BE2C (cell line): Measurements from ENCODE around the gene EFNB2.

Experiments used
- DNase-seq: peaks from one replicate; pipeline ENCODE4 v3.0.0-alpha.2; 2020
- H3K27me3 ChIP-seq: fragments of 250-450 bp; sonication (Bioruptor Pico); 2 replicates; pipeline ENCODE4 v1.5.1; 2020; ENCODE audit warnings: mild to moderate bottlenecking
- H3K36me3 ChIP-seq: fragments of 250-450 bp; sonication (Bioruptor Pico); 2 replicates; pipeline ENCODE4 v1.5.1; 2020; ENCODE audit warnings: mild to moderate bottlenecking
- H3K4me1 ChIP-seq: fragments of 250-450 bp; sonication (Bioruptor Pico); 2 replicates; pipeline ENCODE4 v1.5.1; 2020
- H3K4me3 ChIP-seq: 2 replicates; pipeline ENCODE4 v1.5.1; 2011; ENCODE audit warnings: low read depth, low read length
- H3K9me3 ChIP-seq: fragments of 250-450 bp; sonication (Bioruptor Pico); 2 replicates; pipeline ENCODE4 v1.5.1; 2020
- TF ChIP-seq, protein P1 (sequence below): IDR thresholded peaks from 2 replicates; pipeline ENCODE4 v1.5.1; 2012; ENCODE audit warnings: mild to moderate bottlenecking, low read depth, low read length

Gene EFNB2

DNA sequence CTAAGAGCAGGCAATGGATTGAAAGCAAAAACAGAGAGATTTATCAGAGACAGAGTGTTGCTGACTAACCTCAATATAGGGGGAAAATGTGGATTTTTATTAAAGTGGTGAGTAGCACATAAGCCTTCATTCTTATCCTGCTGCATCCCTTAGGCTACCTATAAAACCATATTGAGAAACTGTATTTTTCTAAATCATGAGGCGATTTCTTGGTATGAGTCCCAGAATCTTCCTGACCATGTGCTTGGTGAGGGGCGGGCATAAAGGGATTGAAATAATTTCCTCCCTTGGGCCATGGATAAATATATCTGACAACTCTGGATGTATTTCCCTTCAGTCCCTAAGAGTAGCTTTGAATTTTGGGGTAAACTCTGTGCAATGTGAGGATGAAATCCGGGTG lies 72.8 kb downstream of the EFNB2 start:
- TF ChIP-seq, protein P1, sequence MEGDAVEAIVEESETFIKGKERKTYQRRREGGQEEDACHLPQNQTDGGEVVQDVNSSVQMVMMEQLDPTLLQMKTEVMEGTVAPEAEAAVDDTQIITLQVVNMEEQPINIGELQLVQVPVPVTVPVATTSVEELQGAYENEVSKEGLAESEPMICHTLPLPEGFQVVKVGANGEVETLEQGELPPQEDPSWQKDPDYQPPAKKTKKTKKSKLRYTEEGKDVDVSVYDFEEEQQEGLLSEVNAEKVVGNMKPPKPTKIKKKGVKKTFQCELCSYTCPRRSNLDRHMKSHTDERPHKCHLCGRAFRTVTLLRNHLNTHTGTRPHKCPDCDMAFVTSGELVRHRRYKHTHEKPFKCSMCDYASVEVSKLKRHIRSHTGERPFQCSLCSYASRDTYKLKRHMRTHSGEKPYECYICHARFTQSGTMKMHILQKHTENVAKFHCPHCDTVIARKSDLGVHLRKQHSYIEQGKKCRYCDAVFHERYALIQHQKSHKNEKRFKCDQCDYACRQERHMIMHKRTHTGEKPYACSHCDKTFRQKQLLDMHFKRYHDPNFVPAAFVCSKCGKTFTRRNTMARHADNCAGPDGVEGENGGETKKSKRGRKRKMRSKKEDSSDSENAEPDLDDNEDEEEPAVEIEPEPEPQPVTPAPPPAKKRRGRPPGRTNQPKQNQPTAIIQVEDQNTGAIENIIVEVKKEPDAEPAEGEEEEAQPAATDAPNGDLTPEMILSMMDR, result no peak
- no peak for DNase-seq
- H3K9me3 ChIP-seq, result no peaks in the 10 kb centered on the region
- no peaks in the 10 kb centered on the region for H3K27me3 ChIP-seq
- no peaks in the 10 kb centered on the region for H3K4me1 ChIP-seq
- no peaks in the 10 kb centered on the region for H3K36me3 ChIP-seq
- H3K4me3 ChIP-seq, result no peak overlapping the region

- no peak overlapping the region for H3K4me3 ChIP-seq
- no peak for DNase-seq
- no peaks in the 10 kb centered on the region for H3K9me3 ChIP-seq
- no peaks in the 10 kb centered on the region for H3K36me3 ChIP-seq
- no peaks in the 10 kb centered on the region for H3K27me3 ChIP-seq
- no peaks in the 10 kb centered on the region for H3K4me1 ChIP-seq
- TF ChIP-seq, protein P1, result no peak
Measured at GRCh38 chr13:106455777-106456176, 79.7 kb downstream of the EFNB2 start.

- no peaks in the 10 kb centered on the region for H3K27me3 ChIP-seq
- H3K36me3 ChIP-seq, result no peaks in the 10 kb centered on the region
- TF ChIP-seq, protein P1, result no peak
- no peaks in the 10 kb centered on the region for H3K9me3 ChIP-seq
- no peak overlapping the region for H3K4me3 ChIP-seq
- DNase-seq, result no peak
- no peaks in the 10 kb centered on the region for H3K4me1 ChIP-seq
Measured at GRCh38 chr13:106455190-106455589, 80.3 kb downstream of the EFNB2 start.

- Histone ChIP-seq H3K27me3 (no peaks in the 10 kb centered on the region), H3K4me1 (no peaks in the 10 kb centered on the region), H3K36me3 (no peaks in the 10 kb centered on the region), H3K9me3 (no peaks in the 10 kb centered on the region; the same call in 1 of the 2 replicates), H3K4me3 (no peak overlapping the region)
- TF ChIP-seq, protein P1, result no peak
- DNase-seq, result no peak
Measured at GRCh38 chr13:106453101-106453500, 82.4 kb downstream of the EFNB2 start.

GRCh38 chr13:106450991-106451390 lies 84.5 kb downstream of the EFNB2 start:
- Histone ChIP-seq H3K4me3 (no peak overlapping the region), H3K27me3 (no peaks in the 10 kb centered on the region), H3K36me3 (no peaks in the 10 kb centered on the region), H3K9me3 (no peaks in the 10 kb centered on the region; the same call in none of the 2 replicates), H3K4me1 (no peaks in the 10 kb centered on the region)
- no peak for DNase-seq
- TF ChIP-seq, protein P1, result no peak

- Histone ChIP-seq H3K27me3 (no peaks in the 10 kb centered on the region), H3K9me3 (no peaks in the 10 kb centered on the region; the same call in none of the 2 replicates), H3K4me1 (no peaks in the 10 kb centered on the region), H3K36me3 (no peaks in the 10 kb centered on the region), H3K4me3 (no peak overlapping the region)
- TF ChIP-seq, protein P1, result no peak
- no peak for DNase-seq
Measured at GRCh38 chr13:106449096-106449495, 86.4 kb downstream of the EFNB2 start.
